Activated CD4-positive, alpha-beta memory T cell treated with anti-CD3 and anti-CD28 coated beads for 36 hours (primary cell): ENCODE data around the gene NUDT4. TPM values are rescaled to one million over a fixed set of nuclear protein-coding genes. Genes with fewer than 3 reads are reported as not detected.

ENCODE experiments used
- CTCF ChIA-PET: fragments of 350-600 bp; sonication (Branson Sonifier 250); formaldehyde crosslinking; loops from one replicate; lab custom pipeline; 2021; ENCODE audit warnings: antibody characterized with exemption, inconsistent platforms; lab: Charles Lee
- POLR2A ChIA-PET: fragments of 350-600 bp; sonication (Branson Sonifier 250); formaldehyde crosslinking; loops from one replicate; lab custom pipeline; 2021; ENCODE audit warnings: antibody characterized with exemption; lab: Charles Lee
- DNase-seq: peaks from one replicate; pipeline ENCODE4 v3.0.0-alpha.2; 2020
- H3K27ac Mint-ChIP-seq: one replicate; pipeline ENCODE4 v1.8.0; 2021; ENCODE audit warnings: mixed read lengths
- H3K27me3 Mint-ChIP-seq: one replicate; pipeline ENCODE4 v1.8.0; 2021; ENCODE audit warnings: mixed read lengths
- H3K36me3 Mint-ChIP-seq: one replicate; pipeline ENCODE4 v1.8.0; 2021; ENCODE audit warnings: mixed read lengths
- H3K4me1 Mint-ChIP-seq: one replicate; pipeline ENCODE4 v1.8.0; 2021; ENCODE audit warnings: low read depth, mixed read lengths
- H3K4me3 Mint-ChIP-seq: one replicate; pipeline ENCODE4 v1.8.0; 2021; ENCODE audit warnings: mild to moderate bottlenecking, mixed read lengths
- H3K9me3 Mint-ChIP-seq: one replicate; pipeline ENCODE4 v1.8.0; 2021; ENCODE audit warnings: mixed read lengths
- intact Hi-C: fragments of 100-400 bp; cut with micrococcal nuclease; formaldehyde crosslinking; loops from one replicate; pipeline ENCODE4 v1.15.1; 2023
- total RNA-seq, 2 experiments: library from RNA; stranded (reverse); gene quantifications; one replicate each; pipeline ENCODE4 v1.2.3, GENCODE V29; 2021

The NUDT4 gene
- 10 to 100 TPM; 58.2 TPM for total RNA-seq

- POLR2A ChIA-PET = no interaction called here
Measured at GRCh38 chr12:93377252-93378195, at the start of gene NUDT4. NUDT4 (plus strand) TSS chr12:93377925; CDS start chr12:93378323, 398 bp downstream.

GRCh38 chr12:93333054-93333453 lies 44.7 kb upstream of the NUDT4 start:
- POLR2A ChIA-PET = no interaction called here
- Mint-ChIP-seq H3K36me3 (no peaks in the 10 kb centered on the region), H3K9me3 (no peaks in the 10 kb centered on the region), H3K27me3 (no peaks in the 10 kb centered on the region), H3K27ac (no peak overlapping the region), H3K4me3 (no peak overlapping the region), H3K4me1 (no peaks in the 10 kb centered on the region)
- intact Hi-C loops = no loop called here
- DNase-seq = no peak
- CTCF ChIA-PET = no interaction called here

More at GRCh38 chr12:93377252-93378195, at the start of gene NUDT4:
- Mint-ChIP-seq H3K4me1 (peaks cover 31% of the 10 kb centered on the region), H3K4me3 (peak within 1 kb of the TSS; percentile 99), H3K27ac (peak within 1 kb of the TSS; percentile 99), H3K36me3 (peaks cover 9% of the 10 kb centered on the region), H3K27me3 (peaks cover 4% of the 10 kb centered on the region), H3K9me3 (no peaks in the 10 kb centered on the region)
- DNase-seq = peak; percentile 97
- CTCF ChIA-PET = interaction anchor here (0.9 to 1.7 kb wide), 4 partner anchors 19 to 724 kb away, joined by 3 to 5 read pairs (median 3); no protein-coding TSS in a partner anchor
- intact Hi-C loops = loop anchor here (1.0 to 5.0 kb wide), 5 partner anchors 65 to 448 kb away; partner anchors contain the start of genes CRADD and EEA1

GRCh38 chr12:93333828-93334227 lies 43.9 kb upstream of the NUDT4 start:
- intact Hi-C loops = no loop called here
- ChIA-PET CTCF (no interaction called here), POLR2A (no interaction called here)

GRCh38 chr12:93335603-93336162 lies 42.0 kb upstream of the NUDT4 start:
- intact Hi-C loops = no loop called here
- DNase-seq = no peak
- Mint-ChIP-seq H3K4me3 (no peak overlapping the region), H3K27me3 (no peaks in the 10 kb centered on the region), H3K27ac (no peak overlapping the region), H3K9me3 (no peaks in the 10 kb centered on the region), H3K36me3 (no peaks in the 10 kb centered on the region), H3K4me1 (no peaks in the 10 kb centered on the region)
- ChIA-PET POLR2A (no interaction called here), CTCF (no interaction called here)

More at GRCh38 chr12:93333828-93334227, 43.9 kb upstream of the NUDT4 start:
- no peaks in the 10 kb centered on the region for H3K27me3 Mint-ChIP-seq
- H3K9me3 Mint-ChIP-seq = no peaks in the 10 kb centered on the region
- H3K4me3 Mint-ChIP-seq = no peak overlapping the region
- no peaks in the 10 kb centered on the region for H3K36me3 Mint-ChIP-seq
- no peak overlapping the region for H3K27ac Mint-ChIP-seq
- H3K4me1 Mint-ChIP-seq = no peaks in the 10 kb centered on the region
- DNase-seq = no peak

GRCh38 chr12:93336291-93336741 lies 41.4 kb upstream of the NUDT4 start:
- no peaks in the 10 kb centered on the region for H3K9me3 Mint-ChIP-seq
- H3K27ac Mint-ChIP-seq = no peak overlapping the region
- no peaks in the 10 kb centered on the region for H3K36me3 Mint-ChIP-seq
- H3K4me1 Mint-ChIP-seq = no peaks in the 10 kb centered on the region
- H3K27me3 Mint-ChIP-seq = no peaks in the 10 kb centered on the region
- H3K4me3 Mint-ChIP-seq = no peak overlapping the region
- intact Hi-C loops = no loop called here
- DNase-seq = no peak
- ChIA-PET POLR2A (no interaction called here), CTCF (no interaction called here)

GRCh38 chr12:93338598-93338997 lies 39.1 kb upstream of the NUDT4 start:
- no peaks in the 10 kb centered on the region for H3K36me3 Mint-ChIP-seq
- no peak overlapping the region for H3K27ac Mint-ChIP-seq
- no peak for DNase-seq
- H3K4me3 Mint-ChIP-seq = no peak overlapping the region
- CTCF ChIA-PET = interaction anchor here (0.6 kb wide), 1 partner anchor 554 kb away, joined by 3 read pairs; no protein-coding TSS in a partner anchor
- H3K4me1 Mint-ChIP-seq = no peaks in the 10 kb centered on the region
- intact Hi-C loops = no loop called here
- no peaks in the 10 kb centered on the region for H3K9me3 Mint-ChIP-seq
- H3K27me3 Mint-ChIP-seq = no peaks in the 10 kb centered on the region
- POLR2A ChIA-PET = no interaction called here

GRCh38 chr12:93339695-93340094 lies 38.0 kb upstream of the NUDT4 start:
- Mint-ChIP-seq H3K4me1 (no peaks in the 10 kb centered on the region), H3K36me3 (no peaks in the 10 kb centered on the region), H3K9me3 (no peaks in the 10 kb centered on the region), H3K27me3 (no peaks in the 10 kb centered on the region), H3K27ac (no peak overlapping the region), H3K4me3 (no peak overlapping the region)
- intact Hi-C loops = no loop called here
- DNase-seq = no peak
- CTCF ChIA-PET = no interaction called here
- POLR2A ChIA-PET = no interaction called here

GRCh38 chr12:93341409-93342049 lies 36.2 kb upstream of the NUDT4 start:
- H3K27ac Mint-ChIP-seq = no peak overlapping the region
- intact Hi-C loops = no loop called here
- ChIA-PET CTCF (no interaction called here), POLR2A (no interaction called here)
- H3K27me3 Mint-ChIP-seq = no peaks in the 10 kb centered on the region
- no peak for DNase-seq
- H3K36me3 Mint-ChIP-seq = no peaks in the 10 kb centered on the region
- H3K9me3 Mint-ChIP-seq = no peaks in the 10 kb centered on the region
- no peak overlapping the region for H3K4me3 Mint-ChIP-seq
- H3K4me1 Mint-ChIP-seq = no peaks in the 10 kb centered on the region

- H3K9me3 Mint-ChIP-seq = no peaks in the 10 kb centered on the region
- no peak overlapping the region for H3K4me3 Mint-ChIP-seq
- no peak overlapping the region for H3K27ac Mint-ChIP-seq
- POLR2A ChIA-PET = no interaction called here
- H3K36me3 Mint-ChIP-seq = no peaks in the 10 kb centered on the region
- CTCF ChIA-PET = no interaction called here
- DNase-seq = no peak
- intact Hi-C loops = no loop called here
- no peaks in the 10 kb centered on the region for H3K4me1 Mint-ChIP-seq
- no peaks in the 10 kb centered on the region for H3K27me3 Mint-ChIP-seq
Measured at GRCh38 chr12:93347054-93347785, 30.5 kb upstream of the NUDT4 start.

- Mint-ChIP-seq H3K36me3 (no peaks in the 10 kb centered on the region), H3K4me1 (no peaks in the 10 kb centered on the region), H3K27me3 (no peaks in the 10 kb centered on the region), H3K27ac (no peak overlapping the region), H3K9me3 (no peaks in the 10 kb centered on the region), H3K4me3 (no peak overlapping the region)
- ChIA-PET POLR2A (no interaction called here), CTCF (no interaction called here)
- DNase-seq = no peak
- intact Hi-C loops = no loop called here
Measured at GRCh38 chr12:93348575-93349435, 28.9 kb upstream of the NUDT4 start.

GRCh38 chr12:93351726-93352125 lies 26.0 kb upstream of the NUDT4 start:
- Mint-ChIP-seq H3K27me3 (no peaks in the 10 kb centered on the region), H3K4me1 (no peaks in the 10 kb centered on the region), H3K27ac (no peak overlapping the region), H3K4me3 (no peak overlapping the region), H3K36me3 (no peaks in the 10 kb centered on the region), H3K9me3 (no peaks in the 10 kb centered on the region)
- ChIA-PET POLR2A (no interaction called here), CTCF (no interaction called here)
- intact Hi-C loops = no loop called here
- DNase-seq = no peak
